Heart left ventricle (tissue), 16 donors: ENCODE results near the gene OPRD1. TPM values are rescaled to one million over a fixed set of nuclear protein-coding genes. Genes with fewer than 3 reads are reported as not detected.

ENCODE experiments used
- ATAC-seq, 4 donors: fragments of 200-7000 bp; cut with Tn5 transposase; one replicate each; pipeline ENCODE4 v1.9.1; 2020 to 2022; ENCODE audit warnings: moderate library complexity in 4 of 4, mild to moderate bottlenecking in 3 of 4, moderate number of reproducible peaks in 1 of 4
- DNase-seq, 5 donors: peaks; one replicate each; pipeline ENCODE4 v3.0.0-alpha.2; 2020
- H3K27ac ChIP-seq, 12 donors: fragments of 200-600 bp; sonication (generic) in 4 of 12; one replicate each; pipeline versions ENCODE4 v1.5.0 to v1.8.0; 2016 to 2022; ENCODE audit warnings: mild to moderate bottlenecking in 2 of 12
- H3K27me3 ChIP-seq, 9 donors: fragments of 200-600 bp; sonication (generic) in 2 of 9; one replicate each; pipeline versions ENCODE4 v1.5.1 to v1.8.0; 2016 to 2022; ENCODE audit warnings: mild to moderate bottlenecking in 3 of 9
- H3K36me3 ChIP-seq, 9 donors: fragments of 200-600 bp; sonication (generic) in 2 of 9; one replicate each; pipeline versions ENCODE4 v1.5.0 to v1.8.0; 2018 to 2022; ENCODE audit warnings: mild to moderate bottlenecking in 2 of 9
- H3K4me1 ChIP-seq, 12 donors: fragments of 200-600 bp; sonication (generic) in 4 of 12; one replicate each; pipeline versions ENCODE4 v1.5.0 to v1.8.0; 2016 to 2022; ENCODE audit warnings: mild to moderate bottlenecking in 3 of 12
- H3K4me3 ChIP-seq, 12 donors: fragments of 200-600 bp; sonication (generic) in 4 of 12; one replicate each; pipeline versions ENCODE4 v1.5.0 to v1.8.0; 2017 to 2022; ENCODE audit warnings: mild to moderate bottlenecking in 9 of 12, moderate library complexity in 4 of 12
- H3K9me3 ChIP-seq, 12 donors: fragments of 200-600 bp; sonication (generic) in 4 of 12; one replicate each; pipeline versions ENCODE4 v1.5.0 to v1.8.0; 2016 to 2022; ENCODE audit warnings: mild to moderate bottlenecking in 1 of 12
- POLR2A ChIP-seq, 2 donors: fragments of 450-650 bp; IDR thresholded peaks; one replicate each; pipeline ENCODE4 v1.6.1; 2017; ENCODE audit warnings: antibody characterized with exemption in 2 of 2, mild to moderate bottlenecking in 2 of 2, moderate library complexity in 2 of 2
- WGBS, 4 donors: extraction: QIAGEN DNeasy Blood & Tissue Kit in 2 of 4; methylation state at CpG; one replicate each; pipeline versions ENCODE4 v1.1.5 to v1.1.7; 2013 to 2018; 5-methylcytosine and 5-hydroxymethylcytosine counted together
- intact Hi-C, 10 donors: fragments of 100-400 bp; cut with DNase I; formaldehyde crosslinking; loops; one replicate each; pipeline versions ENCODE4 v1.11.1 to v1.14.2; 2022
- polyA plus RNA-seq, 2 donors: library from polyadenylated mRNA; stranded (reverse); fragments of 200-250 nt; gene quantifications; one replicate each; pipeline ENCODE4 v1.2.3, GENCODE V29; 2013
- total RNA-seq, 9 donors: library from RNA; depleted of rRNA in 2 of 9; stranded (reverse); fragments of >200 nt in 2 of 9; fragmentation: NEBNext Ultra II Directional in 3 of 9; extraction: Animal tissue kit (Norgen Biotek cat#: 25700) in 3 of 9; gene quantifications; one replicate each; pipeline versions ENCODE4 v1.1.0 to v1.2.4, GENCODE V29; 2016 to 2023
- TF ChIP-seq, protein P1 (sequence below), 12 donors: fragments of 200-600 bp; sonication (generic) in 4 of 12; IDR thresholded peaks; one replicate each; pipeline versions ENCODE4 v1.5.0 to v1.8.0; 2018 to 2022; ENCODE audit warnings: antibody characterized with exemption in 12 of 12, mild to moderate bottlenecking in 5 of 12
- donor health status: ischemic (EF 13 %, LVEDD 7.1; RV severe dilation, severe dysfunction).
- donor health status: healthy with polysubstance abuse.
- donor health status: DM: no; HTN: yes; CAD: no.
- donor health status: DM: no; HTN: no; CAD: no.
- donor health status: ischemic (EF 25% LVEDD 6.9; RV normal size, moderate dysfunction).
- donor health status: ischemic (EF 25% LVEDD 5.7; RV mildly dilated, moderate dysfunction).
- donor health status: healthy.
- donor health status: DM: yes; HTN: yes; CAD: no.
- donor health status: ischemic (EF 35%, LVEDD 5.7; RV mildly dilated, moderate dysfunction).
- donor health status: nonischemic (EF 11% LVEDD 7.7; RV severe dilation, severe dysfunction).
- donor health status: DM: yes; HTN: yes; CAD: no.
- donor health status: PGD.
- donor health status: ischemic (EF 29% LVEDD 5.4; RV normal size, mild dysfunction).
- donor health status: nonischemic (EF 23%, LVEDD 6.1; RV moderate dilation, normal function).

Gene OPRD1
- total and polyA plus RNA-seq, 11 donors: under 0.01 to 0.02 (median 0.01) TPM; not detected in 7

- ATAC-seq (no peak), DNase-seq (no peak)
- Histone ChIP-seq H3K9me3 (no peaks in the 10 kb centered on the region), H3K27me3 (peaks cover 6 to 36% (median 19%) of the 10 kb centered on the region in 9 donors), H3K4me1 (peaks cover 0 to 4% (median 0%) of the 10 kb centered on the region in 12 donors), H3K4me3 (no peak overlapping the region), H3K27ac (no peak overlapping the region), H3K36me3 (no peaks in the 10 kb centered on the region)
- 51 to 68% (median 55%) methylated on average over 4 of the region's 4 CpGs for WGBS, 4 donors
- TF ChIP-seq, protein P1, sequence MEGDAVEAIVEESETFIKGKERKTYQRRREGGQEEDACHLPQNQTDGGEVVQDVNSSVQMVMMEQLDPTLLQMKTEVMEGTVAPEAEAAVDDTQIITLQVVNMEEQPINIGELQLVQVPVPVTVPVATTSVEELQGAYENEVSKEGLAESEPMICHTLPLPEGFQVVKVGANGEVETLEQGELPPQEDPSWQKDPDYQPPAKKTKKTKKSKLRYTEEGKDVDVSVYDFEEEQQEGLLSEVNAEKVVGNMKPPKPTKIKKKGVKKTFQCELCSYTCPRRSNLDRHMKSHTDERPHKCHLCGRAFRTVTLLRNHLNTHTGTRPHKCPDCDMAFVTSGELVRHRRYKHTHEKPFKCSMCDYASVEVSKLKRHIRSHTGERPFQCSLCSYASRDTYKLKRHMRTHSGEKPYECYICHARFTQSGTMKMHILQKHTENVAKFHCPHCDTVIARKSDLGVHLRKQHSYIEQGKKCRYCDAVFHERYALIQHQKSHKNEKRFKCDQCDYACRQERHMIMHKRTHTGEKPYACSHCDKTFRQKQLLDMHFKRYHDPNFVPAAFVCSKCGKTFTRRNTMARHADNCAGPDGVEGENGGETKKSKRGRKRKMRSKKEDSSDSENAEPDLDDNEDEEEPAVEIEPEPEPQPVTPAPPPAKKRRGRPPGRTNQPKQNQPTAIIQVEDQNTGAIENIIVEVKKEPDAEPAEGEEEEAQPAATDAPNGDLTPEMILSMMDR (IDR thresholded peaks at IDR 0.05): no peak
- no peak for TF ChIP-seq POLR2A (IDR thresholded peaks at IDR 0.05)
- intact Hi-C loops: no loop called here
These were observed 4.9 kb upstream of the OPRD1 start for GRCh38 chr1:28807046-28807445.

DNA sequence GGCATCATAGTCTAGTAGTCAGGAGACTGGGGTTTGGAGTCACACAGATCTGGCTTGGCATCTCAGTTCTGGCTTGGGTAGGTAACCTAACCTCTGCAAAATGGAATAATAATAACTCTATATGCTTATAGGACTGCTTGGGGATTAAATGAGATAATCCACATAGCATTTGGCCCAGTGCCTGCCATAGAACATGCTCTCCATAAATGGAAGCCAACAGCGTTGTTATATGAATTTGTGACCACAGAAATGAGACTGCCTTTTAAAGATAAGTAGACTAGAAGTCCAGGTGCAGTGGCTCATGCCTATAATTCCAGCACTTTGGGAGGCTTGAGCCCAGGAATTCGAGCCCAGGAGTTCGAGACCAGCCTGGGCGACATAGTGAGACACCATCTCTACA, 4.0 kb upstream of the OPRD1 start:
- no peaks in the 10 kb centered on the region for H3K36me3 ChIP-seq
- peaks cover 11 to 44% (median 27%) of the 10 kb centered on the region in 9 donors for H3K27me3 ChIP-seq
- ATAC-seq (no peak), DNase-seq (no peak)
- WGBS, 4 donors: 75 to 86% (median 79%) methylated on average over 4 of the region's 4 CpGs
- peaks cover 0 to 9% (median 0%) of the 10 kb centered on the region in 12 donors for H3K4me1 ChIP-seq
- no peak overlapping the region for H3K27ac ChIP-seq
- H3K9me3 ChIP-seq: no peaks in the 10 kb centered on the region
- intact Hi-C loops: no loop called here
- H3K4me3 ChIP-seq: no peak overlapping the region
- TF ChIP-seq, protein P1 (IDR thresholded peaks at IDR 0.05): no peak
- no peak for TF ChIP-seq POLR2A (IDR thresholded peaks at IDR 0.05)

GRCh38 chr1:28811369-28811765, 603 bp upstream of the OPRD1 start:
- WGBS, 4 donors: 64 to 68% (median 66%) methylated on average over 9 of the region's 9 CpGs
- no peak overlapping the region for H3K4me3 ChIP-seq
- peaks cover 11 to 74% (median 38%) of the 10 kb centered on the region in 9 donors for H3K27me3 ChIP-seq
- H3K4me1 ChIP-seq: peaks cover 0 to 9% (median 0%) of the 10 kb centered on the region in 12 donors
- no peaks in the 10 kb centered on the region for H3K36me3 ChIP-seq
- no peaks in the 10 kb centered on the region for H3K9me3 ChIP-seq
- no peak overlapping the region for H3K27ac ChIP-seq
- TF ChIP-seq, protein P1 (IDR thresholded peaks at IDR 0.05): no peak
- TF ChIP-seq POLR2A (IDR thresholded peaks at IDR 0.05): no peak
- no peak for ATAC-seq
- no peak for DNase-seq
- intact Hi-C loops: no loop called here

- Histone ChIP-seq H3K4me3 (no peak overlapping the region), H3K9me3 (no peaks in the 10 kb centered on the region), H3K36me3 (no peaks in the 10 kb centered on the region), H3K27me3 (peaks cover 18 to 84% (median 43%) of the 10 kb centered on the region in 9 donors), H3K4me1 (peaks cover 0 to 9% (median 0%) of the 10 kb centered on the region in 12 donors), H3K27ac (no peak overlapping the region)
- WGBS, 4 donors: 35 to 59% (median 39%) methylated on average over 25 to 34 of the region's 34 CpGs
- TF ChIP-seq POLR2A (IDR thresholded peaks at IDR 0.05): no peak
- TF ChIP-seq, protein P1 (IDR thresholded peaks at IDR 0.05): no peak
- no peak for DNase-seq
- intact Hi-C loops: no loop called here
- ATAC-seq: no peak
These were observed 899 bp downstream of the OPRD1 start for GRCh38 chr1:28812669-28813468.
